H1 (cell line): ENCODE measurements around the gene SORCS3. TPM values are rescaled to one million over a fixed set of nuclear protein-coding genes. Genes with fewer than 3 reads are reported as not detected.

Source experiments
- BACH1 ChIP-seq: IDR thresholded peaks from 2 replicates; pipeline ENCODE4 v1.6.1; 2012; ENCODE audit warnings: low read length, improper control_type of control experiment
- RFX5 ChIP-seq: IDR thresholded peaks from 2 replicates; pipeline ENCODE4 v1.6.1; 2011; ENCODE audit warnings: low read depth, low read length, improper control_type of control experiment, borderline replicate concordance
- TEAD4 ChIP-seq: IDR thresholded peaks from 2 replicates; pipeline ENCODE4 v1.6.1; 2012; ENCODE audit warnings: low read depth, low read length, inconsistent platforms, mixed read lengths
- USF2 ChIP-seq: IDR thresholded peaks from 2 replicates; pipeline ENCODE4 v1.6.1; 2011; ENCODE audit warnings: low read length, improper control_type of control experiment
- polyA plus RNA-seq, 7 experiments: library from polyadenylated mRNA; depleted of rRNA in 3 of 7; stranded (reverse) in 5 of 7; unstranded in 2 of 7; fragments of >200 nt in 5 of 7; fragments of 200-250 nt in 2 of 7; gene quantifications; 1 replicate in 5 of 7; 2 replicates in 1 of 7; 4 replicates in 1 of 7; pipeline versions ENCODE4 v1.2.1 to v1.2.3, GENCODE V29; 2011 to 2013; ENCODE audit warnings: missing spikeins in 2 of 7, mixed read lengths in 2 of 7
- total RNA-seq: library from RNA; stranded (reverse); fragmentation: NEBNext Ultra II Directional; extraction: Animal tissue kit (Norgen Biotek cat#: 25700); gene quantifications from 2 replicates; pipeline ENCODE4 v1.2.1, GENCODE V29; 2021

Gene SORCS3
- total and polyA plus RNA-seq, 2 of the 8 experiments (the other 6 are each of a cell fraction or from before 2014, with no cell fraction given) = 0.26 to 0.88 TPM

GRCh38 chr10:104780165-104780564 is 139.1 kb downstream of the SORCS3 start (continued):
- TF ChIP-seq USF2 (no peak), TEAD4 (no peak), RFX5 (no peak), BACH1 (no peak)
